K562 (cell line): ENCODE measurements around the gene CAMSAP2. TPM values are rescaled to one million over a fixed set of nuclear protein-coding genes. Genes with fewer than 3 reads are reported as not detected.

Experiments used
- BCL6 ChIP-seq: fragments of 250-450 bp; sonication (Bioruptor Pico); IDR thresholded peaks from 2 replicates; pipeline ENCODE4 v1.4.0; 2020
- BRD4 ChIP-seq: fragments of 200-600 bp; sonication (generic); IDR thresholded peaks from 2 replicates; pipeline ENCODE4 v1.6.1; 2017; ENCODE audit warnings: inconsistent platforms
- CSDE1 ChIP-seq, 2 experiments: fragments of 450-650 bp; IDR thresholded peaks; 2 replicates each; pipeline ENCODE4 v1.6.1; 2016; ENCODE audit warnings: mild to moderate bottlenecking in 1 of 2
- ETV1 ChIP-seq: fragments of 450-650 bp; conservative IDR thresholded peaks from 2 replicates; pipeline ENCODE4 v1.6.1; 2016; ENCODE audit warnings: missing genetic modification characterization, control low read depth, low read depth, missing compliant biosample characterization
- EZH2 ChIP-seq: IDR thresholded peaks from 2 replicates; pipeline ENCODE4 v1.6.1; 2012; ENCODE audit warnings: low read depth, mild to moderate bottlenecking, inconsistent platforms, low read length, borderline replicate concordance
- FOXA3 ChIP-seq, 2 experiments: fragments of 450-650 bp in 1 of 2; sonication (generic) in 1 of 2; formaldehyde crosslinking; IDR thresholded peaks in 1 of 2; conservative IDR thresholded peaks in 1 of 2; 2 replicates each; pipeline versions ENCODE4 v1.4.0 to v1.8.0; 2020 to 2022; ENCODE audit warnings: mild to moderate bottlenecking in 2 of 2, missing genetic modification reagents in 1 of 2
- FOXM1 ChIP-seq, 2 experiments: fragments of 450-650 bp in 1 of 2; sonication (generic) in 1 of 2; formaldehyde crosslinking in 1 of 2; IDR thresholded peaks; 2 replicates each; pipeline versions ENCODE4 v1.6.1 to v1.9.0; 2017 to 2022; ENCODE audit warnings: low read depth in 2 of 2, mild to moderate bottlenecking in 2 of 2, missing genetic modification reagents in 1 of 2, moderate library complexity in 1 of 2
- FOXO4 ChIP-seq: fragments of 450-650 bp; formaldehyde crosslinking; IDR thresholded peaks from 2 replicates; pipeline ENCODE4 v1.4.0; 2020; ENCODE audit warnings: mild to moderate bottlenecking, moderate library complexity
- JUN ChIP-seq, 2 experiments: sonication (generic) in 1 of 2; formaldehyde crosslinking in 1 of 2; IDR thresholded peaks; 2 replicates each; pipeline versions ENCODE4 v1.6.1 to v1.8.0; 2012 to 2022; ENCODE audit warnings: borderline replicate concordance in 2 of 2, mild to moderate bottlenecking in 2 of 2, improper control_type of control experiment in 1 of 2, low read depth in 1 of 2, low read length in 1 of 2, missing genetic modification reagents in 1 of 2
- JUND ChIP-seq, 2 experiments: IDR thresholded peaks; 2 replicates in 1 of 2; 3 replicates in 1 of 2; pipeline ENCODE4 v1.6.1; 2011; ENCODE audit warnings: borderline replicate concordance in 2 of 2, low read depth in 2 of 2, low read length in 2 of 2, improper control_type of control experiment in 1 of 2, missing biosample characterization in 1 of 2, missing genetic modification characterization in 1 of 2, missing genetic modification reagents in 1 of 2
- MTA3 ChIP-seq: fragments of 450-650 bp; formaldehyde crosslinking; IDR thresholded peaks from 2 replicates; pipeline ENCODE4 v1.6.1; 2017; ENCODE audit warnings: mild to moderate bottlenecking, borderline replicate concordance
- NFATC3 ChIP-seq: fragments of 450-650 bp; IDR thresholded peaks from 2 replicates; pipeline ENCODE4 v1.6.1; 2017; ENCODE audit warnings: mild to moderate bottlenecking
- NKRF ChIP-seq: fragments of 450-650 bp; IDR thresholded peaks from 2 replicates; pipeline ENCODE4 v1.6.1; 2016; ENCODE audit warnings: borderline replicate concordance
- NONO ChIP-seq, 2 experiments: fragments of 200-400 bp in 1 of 2; fragments of 450-650 bp in 1 of 2; formaldehyde crosslinking in 1 of 2; IDR thresholded peaks; 2 replicates each; pipeline ENCODE4 v1.6.1; 2017; ENCODE audit warnings: low read depth in 2 of 2, mild to moderate bottlenecking in 2 of 2, moderate library complexity in 2 of 2, low read length in 1 of 2
- PHF21A ChIP-seq: fragments of 450-650 bp; IDR thresholded peaks from 2 replicates; pipeline ENCODE4 v1.6.1; 2017; ENCODE audit warnings: low read depth, borderline replicate concordance
- PYGO2 ChIP-seq: fragments of 450-650 bp; IDR thresholded peaks from 2 replicates; pipeline ENCODE4 v1.6.1; 2016; ENCODE audit warnings: mild to moderate bottlenecking, missing genetic modification characterization, moderate library complexity, missing compliant biosample characterization
- RNF2 ChIP-seq: sonication (generic); IDR thresholded peaks from 2 replicates; pipeline ENCODE4 v1.6.1; 2016
- SAFB2 ChIP-seq: fragments of 200-400 bp; formaldehyde crosslinking; IDR thresholded peaks from 2 replicates; pipeline ENCODE4 v1.6.1; 2018; ENCODE audit warnings: borderline replicate concordance, low read length, low read depth, moderate library complexity; ENCODE audit not compliant: severe bottlenecking
- SOX6 ChIP-seq: fragments of 450-650 bp; IDR thresholded peaks from 2 replicates; pipeline ENCODE4 v1.6.1; 2014; ENCODE audit warnings: mild to moderate bottlenecking
- SREBF1 ChIP-seq: fragments of 150-350 bp; IDR thresholded peaks from 2 replicates; pipeline ENCODE4 v1.6.1; 2014; ENCODE audit warnings: antibody characterized with exemption, low read depth, low read length, borderline replicate concordance
- TCF7L2 ChIP-seq: fragments of 150-350 bp; IDR thresholded peaks from 2 replicates; pipeline ENCODE4 v1.6.1; 2016; ENCODE audit warnings: low read depth, mild to moderate bottlenecking, low read length, moderate library complexity
- TCFL5 ChIP-seq: fragments of 250-450 bp; sonication (Bioruptor Pico); conservative IDR thresholded peaks from 2 replicates; pipeline ENCODE4 v1.6.1; 2021; ENCODE audit warnings: mild to moderate bottlenecking, moderate library complexity, matching md5 sums
- TEAD2 ChIP-seq: fragments of 450-650 bp; IDR thresholded peaks from 2 replicates; pipeline ENCODE4 v1.6.1; 2016; ENCODE audit warnings: missing genetic modification characterization, control low read depth, missing compliant biosample characterization
- ZNF778 ChIP-seq: fragments of 450-650 bp; formaldehyde crosslinking; IDR thresholded peaks from 2 replicates; pipeline ENCODE4 v1.4.0; 2020; ENCODE audit warnings: mild to moderate bottlenecking, moderate library complexity
- ZNF79 ChIP-seq: fragments of 250-450 bp; sonication (Bioruptor Pico); IDR thresholded peaks from 2 replicates; pipeline ENCODE4 v1.4.0; 2020; ENCODE audit warnings: low read depth, mild to moderate bottlenecking, moderate library complexity
- polyA plus RNA-seq, 8 experiments: library from polyadenylated mRNA; depleted of rRNA in 4 of 8; stranded (reverse) in 5 of 8; unstranded in 3 of 8; fragments of >200 nt; fragmentation: Nextera tagmentation in 2 of 8; fragmentation: Illumina TruSeq in 1 of 8; extraction: Ambion mirVana in 2 of 8; extraction: Trizol in 1 of 8; gene quantifications; 2 replicates each; pipeline versions ENCODE4 v1.2.1 to v1.2.3, GENCODE V29; 2011 to 2014; ENCODE audit warnings: inconsistent platforms in 1 of 8, missing spikeins in 1 of 8
- total RNA-seq, 7 experiments: library from RNA; depleted of rRNA in 6 of 7; stranded (reverse); fragments of >200 nt in 6 of 7; fragmentation: Illumina TruSeq in 2 of 7; extraction: Trizol in 2 of 7; gene quantifications; 2 replicates each; pipeline versions ENCODE4 v1.2.1 to v1.2.3, GENCODE V29; 2011 to 2021; ENCODE audit warnings: low replicate concordance in 1 of 7

CAMSAP2 gene
- total and polyA plus RNA-seq, 9 of the 15 experiments (the other 6 are each of a cell fraction or from before 2014, with no cell fraction given), result 1.4 to 7.5 (median 2.7) TPM

GRCh38 chr1:200738949-200739651, 407 bp downstream of the CAMSAP2 start (continued):
- TF ChIP-seq JUND (IDR thresholded peaks at IDR 0.05; ENCODE audit: borderline replicate concordance, low read depth, low read length) (no peak), JUND (tag; IDR thresholded peaks at IDR 0.05; ENCODE audit: borderline replicate concordance, low read depth, low read length) (no peak), ETV1 (tag) (peak; percentile 47; the same call in 1 of the 2 replicates), MTA3 (peak; percentile 37; the same call in 1 of the 2 replicates), FOXO4 (CRISPR knock-in tag) (no peak), FOXM1 (IDR thresholded peaks at IDR 0.05; ENCODE audit: low read depth) (no peak), FOXM1 (CRISPR knock-in tag; IDR thresholded peaks at IDR 0.05; ENCODE audit: low read depth) (no peak), NFATC3 (no peak), ZNF778 (CRISPR knock-in tag) (no peak), NKRF (no peak), SOX6 (no peak), SAFB2 (no peak), BRD4 (no peak), FOXA3 (CRISPR knock-in tag; conservative IDR thresholded peaks at IDR 0.05 in 1 of 2, IDR thresholded peaks at IDR 0.05 in 1 of 2) (no peak), NONO (IDR thresholded peaks at IDR 0.05; ENCODE audit: low read depth in 2 of 2, low read length in 1 of 2) (0 out of 4 replicates have a peak, but pooled peaks of 1 of the 2 experiments have one; percentile 17), TCFL5 (CRISPR knock-in tag) (no peak), TCF7L2 (no peak), BCL6 (CRISPR knock-in tag) (no peak), EZH2 (no peak), CSDE1 (IDR thresholded peaks at IDR 0.05) (no peak), ZNF79 (no peak; the same call in 1 of the 2 replicates), TEAD2 (no peak), PYGO2 (no peak), RNF2 (no peak), SREBF1 (no peak), JUN (IDR thresholded peaks at IDR 0.05; ENCODE audit: borderline replicate concordance, low read depth, low read length) (no peak), JUN (CRISPR knock-in tag; IDR thresholded peaks at IDR 0.05; ENCODE audit: borderline replicate concordance) (no peak), PHF21A (peak; percentile 99)
